Mammary epithelial cell (primary cell): ENCODE data around the gene AUTS2.

Source experiments
- CTCF ChIP-seq, 2 donors: IDR thresholded peaks in 1 of 2; conservative IDR thresholded peaks in 1 of 2; 2 replicates each; pipeline ENCODE4 v1.5.1; 2011 to 2012; ENCODE audit warnings: inconsistent platforms in 2 of 2, low read length in 2 of 2, mild to moderate bottlenecking in 2 of 2, control low read depth in 1 of 2, low read depth in 1 of 2; ENCODE audit not compliant: insufficient read depth in 1 of 2; ENCODE audit errors: extremely low read depth in 1 of 2
- EZH2 ChIP-seq: IDR thresholded peaks from 2 replicates; pipeline ENCODE4 v1.6.1; 2012; ENCODE audit warnings: low read length, inconsistent platforms, borderline replicate concordance

GRCh38 chr7:70678621-70679251 lies 1080.5 kb downstream of the AUTS2 start:
- TF ChIP-seq EZH2, result no peak
- no peak for TF ChIP-seq CTCF (conservative IDR thresholded peaks at IDR 0.05 in 1 of 2, IDR thresholded peaks at IDR 0.05 in 1 of 2; ENCODE audit: extremely low read depth in 1 of 2, insufficient read depth in 1 of 2, low read depth in 1 of 2, low read length in 2 of 2)
